IMR-90 (cell line): ENCODE measurements around the gene TAF8. TPM values are rescaled to one million over a fixed set of nuclear protein-coding genes. Genes with fewer than 3 reads are reported as not detected.

Experiments used
- ATAC-seq: fragments of 200-7000 bp; cut with Tn5 transposase; 2 replicates; pipeline ENCODE4 v1.9.1; 2020; ENCODE audit warnings: low read depth, mild to moderate bottlenecking, moderate library complexity
- BruUV-seq: library from RNA; stranded (reverse); fragments of 400-500 nt; replicated peaks from 2 replicates; lab custom pipeline; 2021; lab: Mats Ljungman, UMichigan
- CTCF ChIA-PET: fragments of 300-600 bp; formaldehyde crosslinking; extraction: SDS; loops from one replicate; lab custom pipeline; 2021; ENCODE audit warnings: antibody characterized with exemption; lab: Yijun Ruan, JAX
- POLR2A ChIA-PET: fragments of 300-600 bp; sonication (Branson Sonifier 250); formaldehyde crosslinking; loops from one replicate; lab custom pipeline; 2022; ENCODE audit warnings: antibody characterized with exemption; ENCODE audit not compliant: unreplicated experiment; lab: Charles Lee
- DNase-seq: peaks from one replicate; pipeline ENCODE4 v3.0.0; 2013
- H2AFZ ChIP-seq: replicated peaks from 2 replicates; pipeline ENCODE3; 2013; ENCODE audit warnings: low read length, mild to moderate bottlenecking; ENCODE audit not compliant: poor library complexity
- H2AK5ac ChIP-seq: 2 replicates; pipeline ENCODE4 v1.6.1; 2013; ENCODE audit warnings: low read depth, low read length, inconsistent platforms
- H2AK9ac ChIP-seq: replicated peaks from 2 replicates; pipeline ENCODE3; 2013; ENCODE audit warnings: mild to moderate bottlenecking, low read depth, low read length, moderate library complexity; ENCODE audit not compliant: poor library complexity
- H2BK120ac ChIP-seq: 2 replicates; pipeline ENCODE4 v1.6.1; 2013; ENCODE audit warnings: low read depth, low read length, inconsistent platforms
- H2BK15ac ChIP-seq: 3 replicates; pipeline ENCODE4 v1.6.1; 2013; ENCODE audit warnings: low read depth, low read length, inconsistent platforms
- H2BK20ac ChIP-seq: 2 replicates; pipeline ENCODE4 v1.6.1; 2013; ENCODE audit warnings: low read depth, mild to moderate bottlenecking, inconsistent platforms, low read length, moderate library complexity
- H2BK5ac ChIP-seq: 2 replicates; pipeline ENCODE4 v1.6.1; 2013; ENCODE audit warnings: mild to moderate bottlenecking, low read depth, low read length, inconsistent platforms; ENCODE audit not compliant: poor library complexity, severe bottlenecking
- H3K14ac ChIP-seq: replicated peaks from 2 replicates; pipeline ENCODE4 v1.6.1; 2013; ENCODE audit warnings: low read depth, low read length, inconsistent platforms
- H3K18ac ChIP-seq: 2 replicates; pipeline ENCODE4 v1.6.1; 2013; ENCODE audit warnings: low read depth, low read length, control low read depth
- H3K23ac ChIP-seq: 2 replicates; pipeline ENCODE4 v1.6.1; 2013; ENCODE audit warnings: low read depth, low read length, inconsistent platforms
- H3K27ac ChIP-seq: 2 replicates; pipeline ENCODE4 v1.5.1; 2013; ENCODE audit warnings: mild to moderate bottlenecking, control low read depth, low read length; ENCODE audit not compliant: insufficient read depth
- H3K27me3 ChIP-seq: 2 replicates; pipeline ENCODE4 v1.6.1; 2013; ENCODE audit warnings: low read length; ENCODE audit not compliant: control insufficient read depth, insufficient read depth
- H3K36me3 ChIP-seq: 2 replicates; pipeline ENCODE4 v1.6.1; 2013; ENCODE audit warnings: low read length, mixed read lengths; ENCODE audit not compliant: control insufficient read depth, insufficient read depth
- H3K4ac ChIP-seq: 2 replicates; pipeline ENCODE4 v1.6.1; 2013; ENCODE audit warnings: low read depth, low read length, inconsistent platforms
- H3K4me1 ChIP-seq: 2 replicates; pipeline ENCODE4 v1.6.1; 2013; ENCODE audit warnings: low read length, mixed read lengths; ENCODE audit not compliant: control insufficient read depth, insufficient read depth
- H3K4me2 ChIP-seq: 2 replicates; pipeline ENCODE4 v1.6.1; 2013; ENCODE audit warnings: low read depth, mild to moderate bottlenecking, control low read depth, low read length, moderate library complexity
- H3K4me3 ChIP-seq: 2 replicates; pipeline ENCODE4 v1.5.1; 2013; ENCODE audit warnings: low read depth, mild to moderate bottlenecking, control low read depth, low read length, moderate library complexity; ENCODE audit not compliant: insufficient read depth
- H3K56ac ChIP-seq: 2 replicates; pipeline ENCODE4 v1.6.1; 2013; ENCODE audit warnings: low read length, inconsistent platforms; ENCODE audit not compliant: insufficient read depth; ENCODE audit errors: extremely low read depth
- H3K79me1 ChIP-seq, 2 experiments: 2 replicates each; pipeline ENCODE4 v1.6.1; 2013; ENCODE audit warnings: low read length in 2 of 2, inconsistent platforms in 1 of 2, low read depth in 1 of 2
- H3K9ac ChIP-seq: 2 replicates; pipeline ENCODE4 v1.6.1; 2013; ENCODE audit warnings: low read depth, low read length, control low read depth
- H3K9me1 ChIP-seq: 2 replicates; pipeline ENCODE4 v1.6.1; 2013; ENCODE audit warnings: low read length, inconsistent platforms; ENCODE audit not compliant: insufficient read depth
- H3K9me3 ChIP-seq: 2 replicates; pipeline ENCODE4 v1.6.1; 2013; ENCODE audit warnings: low read length; ENCODE audit not compliant: control insufficient read depth, insufficient read depth
- H4K20me1 ChIP-seq: 2 replicates; pipeline ENCODE4 v1.6.1; 2013; ENCODE audit warnings: low read length, inconsistent platforms; ENCODE audit not compliant: insufficient read depth
- H4K5ac ChIP-seq: 2 replicates; pipeline ENCODE4 v1.6.1; 2013; ENCODE audit warnings: mild to moderate bottlenecking, low read depth, low read length, control low read depth
- H4K8ac ChIP-seq, 2 experiments: 2 replicates each; pipeline ENCODE4 v1.6.1; 2013; ENCODE audit warnings: low read depth in 2 of 2, low read length in 2 of 2, control low read depth in 1 of 2, inconsistent platforms in 1 of 2
- H4K91ac ChIP-seq: 2 replicates; pipeline ENCODE4 v1.6.1; 2013; ENCODE audit warnings: low read depth, low read length, inconsistent platforms; ENCODE audit not compliant: insufficient read depth
- BHLHE40 ChIP-seq: fragments of 150-350 bp; IDR thresholded peaks from 2 replicates; pipeline ENCODE4 v1.6.1; 2016; ENCODE audit warnings: mild to moderate bottlenecking, low read depth, low read length
- CEBPB ChIP-seq: IDR thresholded peaks from 2 replicates; pipeline ENCODE4 v1.6.1; 2012; ENCODE audit warnings: low read depth, low read length, improper control_type of control experiment
- CHD1 ChIP-seq: IDR thresholded peaks from 2 replicates; pipeline ENCODE4 v1.6.1; 2012; ENCODE audit warnings: low read depth, low read length, improper control_type of control experiment
- CTCF ChIP-seq: conservative IDR thresholded peaks from 2 replicates; pipeline ENCODE4 v1.5.1; 2012; ENCODE audit warnings: mild to moderate bottlenecking, low read depth, low read length, improper control_type of control experiment
- FOS ChIP-seq: fragments of 150-350 bp; IDR thresholded peaks from 2 replicates; pipeline ENCODE4 v1.6.1; 2016; ENCODE audit warnings: low read depth, low read length
- MAFK ChIP-seq: IDR thresholded peaks from 2 replicates; pipeline ENCODE4 v1.6.1; 2012; ENCODE audit warnings: low read depth, low read length, improper control_type of control experiment
- NFE2L2 ChIP-seq: fragments of 150-350 bp; IDR thresholded peaks from 2 replicates; pipeline ENCODE4 v1.6.1; 2016; ENCODE audit warnings: low read depth, mild to moderate bottlenecking, low read length
- POLR2A ChIP-seq: IDR thresholded peaks from 2 replicates; pipeline ENCODE4 v1.6.1; 2012; ENCODE audit warnings: mild to moderate bottlenecking, low read depth, low read length
- RCOR1 ChIP-seq: IDR thresholded peaks from 2 replicates; pipeline ENCODE4 v1.6.1; 2012; ENCODE audit warnings: mild to moderate bottlenecking, low read length, improper control_type of control experiment; ENCODE audit not compliant: insufficient replicate concordance
- RFX5 ChIP-seq: IDR thresholded peaks from 2 replicates; pipeline ENCODE4 v1.8.0; 2012; ENCODE audit warnings: low read depth, mild to moderate bottlenecking, low read length, moderate library complexity
- SMC3 ChIP-seq: fragments of 150-350 bp; IDR thresholded peaks from 2 replicates; pipeline ENCODE4 v1.6.1; 2016; ENCODE audit warnings: low read depth, mild to moderate bottlenecking, antibody characterized with exemption, low read length, moderate library complexity
- USF2 ChIP-seq: fragments of 150-350 bp; IDR thresholded peaks from 2 replicates; pipeline ENCODE4 v1.6.1; 2017; ENCODE audit warnings: mild to moderate bottlenecking, antibody characterized with exemption, low read length, low read depth
- WGBS, 2 experiments: methylation state at CpG; one replicate each; pipeline versions ENCODE4 v1.1.5 to v1.1.7; 2013; ENCODE audit warnings: missing lambda C conversion rate in 2 of 2; ENCODE audit not compliant: insufficient read length in 1 of 2; ENCODE audit errors: extremely low coverage in 2 of 2; 5-methylcytosine and 5-hydroxymethylcytosine counted together
- dilution Hi-C: fragments of 300-500 bp; cut with HindIII; formaldehyde crosslinking; loops from one replicate; pipeline ENCODE4 v1.14.3; 2018; ENCODE audit warnings: low sequenced_read_pairs; ENCODE audit not compliant: unreplicated experiment
- in situ Hi-C: fragments of 300-500 bp; cut with MboI; formaldehyde crosslinking; loops from 3 replicates; pipeline ENCODE4 v1.14.3; 2019; ENCODE audit warnings: low sequenced_read_pairs, inconsistent platforms, mixed read lengths
- intact Hi-C: fragments of 100-400 bp; cut with micrococcal nuclease; formaldehyde crosslinking; loops from 2 replicates; pipeline ENCODE4 v1.10.0; 2022
- polyA plus RNA-seq, 3 experiments: library from polyadenylated mRNA; depleted of rRNA; stranded (reverse); fragments of >200 nt; gene quantifications; 2 replicates each; pipeline ENCODE4 v1.2.3, GENCODE V29; 2012; ENCODE audit warnings: low replicate concordance in 1 of 3
- total RNA-seq: library from RNA; depleted of rRNA; stranded (reverse); fragments of >200 nt; gene quantifications from 2 replicates; pipeline ENCODE4 v1.2.3, GENCODE V29; 2012

TAF8 gene
- total and polyA plus RNA-seq, 2 of the 4 experiments (the other 2 are of a cell fraction), result 14.3 to 22.8 TPM

GRCh38 chr6:42135161-42135560 lies 84.8 kb downstream of the TAF8 start:
- Histone ChIP-seq H3K36me3 (no peaks in the 10 kb centered on the region), H4K20me1 (no peaks in the 10 kb centered on the region), H3K56ac (no peak overlapping the region), H3K4me1 (peaks cover 20% of the 10 kb centered on the region), H3K9me1 (peaks cover 23% of the 10 kb centered on the region), H3K27ac (no peak overlapping the region), H3K14ac (no peak overlapping the region), H2AFZ (no peak overlapping the region), H3K9ac (no peak overlapping the region), H3K4me3 (no peak overlapping the region), H2BK5ac (no peak overlapping the region), H3K4me2 (no peak overlapping the region), H3K9me3 (no peaks in the 10 kb centered on the region), H2BK20ac (no peak overlapping the region), H4K8ac (no peak overlapping the region), H2BK15ac (no peak overlapping the region), H2BK120ac (no peak overlapping the region), H3K27me3 (no peaks in the 10 kb centered on the region), H4K5ac (no peak overlapping the region), H2AK9ac (no peak overlapping the region), H3K18ac (no peak overlapping the region), H3K23ac (no peak overlapping the region), H3K79me1 (peaks cover 0 to 63% of the 10 kb centered on the region in 2 experiments; a peak in 2 of 4 replicates), H3K4ac (no peak overlapping the region), H4K91ac (no peak overlapping the region; the same call in 1 of the 2 replicates), H2AK5ac (no peak overlapping the region; the same call in 1 of the 2 replicates)
- in situ Hi-C loops, result no loop called here
- TF ChIP-seq CEBPB (no peak), FOS (no peak), POLR2A (no peak), CTCF (no peak), MAFK (no peak), RFX5 (no peak), USF2 (no peak), CHD1 (no peak), NFE2L2 (no peak), SMC3 (no peak), BHLHE40 (no peak), RCOR1 (no peak)
- dilution Hi-C loops, result no loop called here
- ChIA-PET POLR2A (no interaction called here), CTCF (no interaction called here)
- BruUV-seq, result no TSS peak
- intact Hi-C loops, result no loop called here
- DNase-seq, result no peak
- WGBS, 2 experiments, result 80% methylated on average over 4 of the region's 12 CpGs; no CpG with 5 or more reads in 1 of the 2 experiments
- no peak for ATAC-seq
